ENCODE measurements around the gene LRRC26. TPM values are rescaled to one million over a fixed set of nuclear protein-coding genes. Genes with fewer than 3 reads are reported as not detected.
A peak's percentile ranks its signal among the peaks of the same experiment; 100 is the strongest.

The LRRC26 gene
- total RNA-seq, 1 donor from 2014 or later = not detected

DNA sequence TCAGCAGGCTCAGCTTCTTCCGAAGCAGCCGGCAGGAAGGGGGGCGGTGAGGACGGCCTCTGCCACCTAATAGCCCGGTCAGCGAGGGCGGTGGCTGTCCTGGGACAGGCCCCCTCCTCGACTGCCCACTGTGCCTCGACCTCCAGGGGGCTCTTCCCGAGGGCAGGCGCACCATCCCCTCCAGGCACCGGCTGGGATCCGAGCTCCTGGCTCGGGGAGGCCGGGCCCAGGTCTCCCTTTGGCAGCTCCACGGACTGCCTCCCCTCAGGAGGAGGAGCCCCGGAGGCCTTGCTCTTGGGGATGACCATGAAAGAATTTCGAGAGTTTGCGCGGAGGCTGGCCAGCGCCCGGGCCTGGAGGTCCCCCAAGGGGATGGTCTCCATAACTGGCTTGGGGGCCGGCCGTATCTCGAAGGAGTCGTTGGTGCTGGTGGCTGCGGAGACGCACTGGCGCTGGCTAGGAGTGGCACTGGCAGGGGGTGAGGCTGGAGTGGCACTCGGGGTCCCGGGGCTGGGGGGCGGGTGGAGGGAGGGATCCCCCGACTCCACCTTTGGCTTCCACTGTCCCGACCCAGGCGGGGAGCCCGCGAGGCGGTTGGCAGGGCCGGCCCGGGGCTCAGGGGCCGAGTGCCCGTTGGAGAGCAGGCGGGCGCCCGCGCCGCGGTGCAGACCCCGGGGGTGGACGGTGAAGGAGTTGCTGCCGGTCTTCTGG, 29.7 kb upstream of the LRRC26 start:
- Histone ChIP-seq H3K36me3 (ENCODE audit: control insufficient read depth in 3 of 3, insufficient read depth in 3 of 3, low read length in 3 of 3) (no peaks in the 10 kb centered on the region), H3K4me1 (ENCODE audit: control insufficient read depth in 3 of 3, insufficient read depth in 3 of 3, low read length in 3 of 3) (peaks cover 48 to 83% (median 79%) of the 10 kb centered on the region in 3 donors), H3K9me3 (ENCODE audit: control insufficient read depth in 3 of 3, low read length in 3 of 3) (no peaks in the 10 kb centered on the region), H3K27ac (ENCODE audit: low read depth, low read length) (no peak overlapping the region), H3K4me3 (ENCODE audit: low read length in 3 of 3) (peak overlapping the region in 2 of 3 donors; percentile 32 to 35), H3K27me3 (ENCODE audit: control insufficient read depth in 3 of 3, insufficient read depth in 3 of 3, low read length in 3 of 3) (no peaks in the 10 kb centered on the region), H3K9ac (ENCODE audit: low read depth in 1 of 3, low read length in 3 of 3) (peak overlapping the region; percentile 32 to 70 (median 57))

DNA sequence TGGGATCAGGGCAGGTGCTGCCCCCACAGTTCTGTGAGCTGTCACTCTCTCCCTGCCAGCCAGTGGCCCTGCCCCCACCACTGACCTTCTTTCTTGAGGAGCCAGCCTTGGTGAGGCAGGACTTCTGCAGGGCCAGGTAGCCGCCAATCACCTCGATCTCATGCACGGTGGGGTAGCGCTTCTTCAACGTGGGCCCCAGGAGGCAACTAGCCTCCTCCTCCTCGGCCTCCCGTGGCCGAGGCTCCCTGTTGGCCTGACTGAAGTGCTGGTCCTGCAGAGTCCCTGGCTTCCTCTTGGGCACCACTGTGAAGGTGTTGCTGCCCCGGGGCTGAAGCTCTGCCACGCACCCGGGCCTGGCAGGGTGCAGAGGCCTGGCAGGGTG, 29.0 kb upstream of the LRRC26 start:
- Histone ChIP-seq H3K27me3 (ENCODE audit: control insufficient read depth in 3 of 3, insufficient read depth in 3 of 3, low read length in 3 of 3) (no peaks in the 10 kb centered on the region), H3K9ac (ENCODE audit: low read depth in 1 of 3, low read length in 3 of 3) (peak overlapping the region; percentile 20 to 70 (median 32)), H3K27ac (ENCODE audit: low read depth, low read length) (no peak overlapping the region), H3K9me3 (ENCODE audit: control insufficient read depth in 3 of 3, low read length in 3 of 3) (no peaks in the 10 kb centered on the region), H3K4me1 (ENCODE audit: control insufficient read depth in 3 of 3, insufficient read depth in 3 of 3, low read length in 3 of 3) (peaks cover 42 to 83% (median 79%) of the 10 kb centered on the region in 3 donors), H3K4me3 (ENCODE audit: low read length in 3 of 3) (peak overlapping the region in 1 of 3 donors; percentile 32), H3K36me3 (ENCODE audit: control insufficient read depth in 3 of 3, insufficient read depth in 3 of 3, low read length in 3 of 3) (no peaks in the 10 kb centered on the region)

DNA sequence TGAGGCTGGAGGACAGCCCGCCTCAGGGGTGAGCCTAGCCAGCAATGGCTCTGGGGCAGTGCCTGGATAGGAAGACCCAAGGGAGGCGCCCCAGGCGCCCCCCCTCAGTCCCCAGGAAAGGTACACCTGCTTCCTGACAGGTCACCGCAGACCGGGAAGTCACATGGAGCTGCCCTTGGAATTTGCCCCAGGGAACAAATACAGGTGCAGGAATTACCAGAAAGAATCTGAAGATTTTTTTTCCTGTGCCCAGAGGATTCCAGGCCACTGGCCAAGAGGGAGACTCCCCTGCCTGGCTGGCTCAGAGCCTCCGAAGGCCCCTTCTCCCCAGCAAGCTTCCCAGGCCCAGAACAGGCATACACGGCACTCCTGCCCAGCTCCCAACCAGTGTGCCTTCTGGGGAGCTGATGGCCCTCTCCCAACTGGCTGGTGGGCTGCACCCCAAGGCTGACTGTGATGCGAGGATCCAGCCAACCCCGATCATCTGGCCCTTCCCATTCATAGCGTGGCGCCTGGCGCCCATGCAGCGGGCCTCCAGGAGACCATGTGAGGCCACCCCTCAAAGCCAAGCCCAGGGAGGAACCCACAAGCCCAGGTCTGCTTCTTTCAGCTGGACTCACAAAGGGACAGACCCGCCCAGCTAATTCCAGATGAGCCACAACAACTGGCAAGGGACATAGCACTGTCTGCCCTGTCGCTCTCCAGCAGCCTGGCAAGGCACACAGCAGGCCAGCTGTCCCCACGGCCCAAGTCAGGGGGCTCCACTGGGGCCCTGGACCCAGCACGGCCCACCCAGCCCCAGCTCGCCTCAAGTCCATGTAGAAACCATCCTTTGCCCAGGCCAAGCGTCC, 28.4 kb upstream of the LRRC26 start:
- peak overlapping the region; percentile 20 to 70 (median 32) for H3K9ac ChIP-seq (ENCODE audit: low read depth in 1 of 3, low read length in 3 of 3)
- H3K9me3 ChIP-seq (ENCODE audit: control insufficient read depth in 3 of 3, low read length in 3 of 3) = no peaks in the 10 kb centered on the region
- H3K36me3 ChIP-seq (ENCODE audit: control insufficient read depth in 3 of 3, insufficient read depth in 3 of 3, low read length in 3 of 3) = no peaks in the 10 kb centered on the region
- no peak overlapping the region for H3K27ac ChIP-seq (ENCODE audit: low read depth, low read length)
- H3K27me3 ChIP-seq (ENCODE audit: control insufficient read depth in 3 of 3, insufficient read depth in 3 of 3, low read length in 3 of 3) = no peaks in the 10 kb centered on the region
- no peak overlapping the region for H3K4me3 ChIP-seq (ENCODE audit: low read length in 3 of 3)
- H3K4me1 ChIP-seq (ENCODE audit: control insufficient read depth in 3 of 3, insufficient read depth in 3 of 3, low read length in 3 of 3) = peaks cover 35 to 80% (median 77%) of the 10 kb centered on the region in 3 donors

GRCh38 chr9:137195525-137196220, 25.8 kb upstream of the LRRC26 start:
- Histone ChIP-seq H3K4me3 (ENCODE audit: low read length in 3 of 3) (no peak overlapping the region), H3K4me1 (ENCODE audit: control insufficient read depth in 3 of 3, insufficient read depth in 3 of 3, low read length in 3 of 3) (peaks cover 17 to 67% (median 59%) of the 10 kb centered on the region in 3 donors)

GRCh38 chr9:137194909-137195308, 25.1 kb upstream of the LRRC26 start:
- Histone ChIP-seq H3K36me3 (ENCODE audit: control insufficient read depth in 3 of 3, insufficient read depth in 3 of 3, low read length in 3 of 3) (peaks cover 15 to 16% (median 16%) of the 10 kb centered on the region in 3 donors), H3K4me3 (ENCODE audit: low read length in 3 of 3) (no peak overlapping the region), H3K9ac (ENCODE audit: low read depth in 1 of 3, low read length in 3 of 3) (peak overlapping the region in 2 of 3 donors; percentile 14 to 71), H3K4me1 (ENCODE audit: control insufficient read depth in 3 of 3, insufficient read depth in 3 of 3, low read length in 3 of 3) (peaks cover 24 to 75% (median 65%) of the 10 kb centered on the region in 3 donors), H3K9me3 (ENCODE audit: control insufficient read depth in 3 of 3, low read length in 3 of 3) (no peaks in the 10 kb centered on the region), H3K27me3 (ENCODE audit: control insufficient read depth in 3 of 3, insufficient read depth in 3 of 3, low read length in 3 of 3) (no peaks in the 10 kb centered on the region), H3K27ac (ENCODE audit: low read depth, low read length) (no peak overlapping the region)

More at GRCh38 chr9:137195525-137196220, 25.8 kb upstream of the LRRC26 start:
- no peak overlapping the region for H3K27ac ChIP-seq (ENCODE audit: low read depth, low read length)
- no peaks in the 10 kb centered on the region for H3K27me3 ChIP-seq (ENCODE audit: control insufficient read depth in 3 of 3, insufficient read depth in 3 of 3, low read length in 3 of 3)
- peaks cover 8 to 10% (median 8%) of the 10 kb centered on the region in 3 donors for H3K36me3 ChIP-seq (ENCODE audit: control insufficient read depth in 3 of 3, insufficient read depth in 3 of 3, low read length in 3 of 3)
- no peaks in the 10 kb centered on the region for H3K9me3 ChIP-seq (ENCODE audit: control insufficient read depth in 3 of 3, low read length in 3 of 3)
- no peak overlapping the region for H3K9ac ChIP-seq (ENCODE audit: low read depth in 1 of 3, low read length in 3 of 3)

DNA sequence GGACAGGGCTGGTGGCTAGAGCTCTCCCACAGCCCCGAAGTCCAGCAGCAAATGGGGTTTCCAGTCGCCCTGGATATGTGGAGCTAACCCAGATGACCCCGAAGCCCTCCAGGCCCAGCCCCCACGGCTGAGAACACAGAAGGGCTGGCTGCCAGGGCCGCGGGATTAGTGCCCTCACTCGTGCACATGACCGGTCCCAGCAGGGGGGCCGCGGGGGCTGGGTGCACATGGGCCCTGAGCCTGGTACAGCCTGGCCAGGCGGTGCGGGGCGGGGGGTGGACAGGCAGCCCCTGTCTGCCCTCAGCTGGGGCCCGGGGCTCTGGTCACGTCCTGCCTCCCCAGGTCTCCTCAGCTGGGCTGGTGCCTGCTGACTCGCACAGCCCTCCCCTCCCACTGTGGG, 24.5 kb upstream of the LRRC26 start:
- no peaks in the 10 kb centered on the region for H3K9me3 ChIP-seq (ENCODE audit: control insufficient read depth in 3 of 3, low read length in 3 of 3)
- no peak overlapping the region for H3K4me3 ChIP-seq (ENCODE audit: low read length in 3 of 3)
- no peaks in the 10 kb centered on the region for H3K27me3 ChIP-seq (ENCODE audit: control insufficient read depth in 3 of 3, insufficient read depth in 3 of 3, low read length in 3 of 3)
- H3K27ac ChIP-seq (ENCODE audit: low read depth, low read length) = no peak overlapping the region
- H3K4me1 ChIP-seq (ENCODE audit: control insufficient read depth in 3 of 3, insufficient read depth in 3 of 3, low read length in 3 of 3) = peaks cover 27 to 76% (median 67%) of the 10 kb centered on the region in 3 donors
- peak overlapping the region in 1 of 3 donors; percentile 71 for H3K9ac ChIP-seq (ENCODE audit: low read depth in 1 of 3, low read length in 3 of 3)
- H3K36me3 ChIP-seq (ENCODE audit: control insufficient read depth in 3 of 3, insufficient read depth in 3 of 3, low read length in 3 of 3) = peaks cover 17 to 18% (median 18%) of the 10 kb centered on the region in 3 donors

DNA sequence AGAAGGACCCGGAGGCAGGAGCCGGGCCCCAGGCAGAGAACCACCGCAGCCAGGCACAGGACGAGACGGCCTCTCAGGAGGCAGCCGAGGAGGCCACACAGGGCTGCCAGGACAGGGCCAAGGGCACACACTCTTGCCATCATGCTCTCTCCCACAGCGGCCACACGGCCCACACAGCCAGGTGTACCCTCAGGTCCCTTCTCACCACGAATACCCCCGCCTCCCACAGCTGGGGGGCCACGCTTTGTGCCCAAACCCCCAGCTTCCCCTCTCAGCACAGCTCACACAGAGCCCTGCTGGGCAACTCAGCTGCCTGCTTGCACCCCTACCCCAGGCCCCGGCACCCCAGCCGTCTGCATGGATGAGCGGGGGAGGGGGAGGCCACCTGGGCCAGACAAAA, 23.9 kb upstream of the LRRC26 start:
- peaks cover 17 to 18% (median 18%) of the 10 kb centered on the region in 3 donors for H3K36me3 ChIP-seq (ENCODE audit: control insufficient read depth in 3 of 3, insufficient read depth in 3 of 3, low read length in 3 of 3)
- no peak overlapping the region for H3K4me3 ChIP-seq (ENCODE audit: low read length in 3 of 3)
- H3K9me3 ChIP-seq (ENCODE audit: control insufficient read depth in 3 of 3, low read length in 3 of 3) = no peaks in the 10 kb centered on the region
- peak overlapping the region in 1 of 3 donors; percentile 71 for H3K9ac ChIP-seq (ENCODE audit: low read depth in 1 of 3, low read length in 3 of 3)
- H3K27me3 ChIP-seq (ENCODE audit: control insufficient read depth in 3 of 3, insufficient read depth in 3 of 3, low read length in 3 of 3) = no peaks in the 10 kb centered on the region
- no peak overlapping the region for H3K27ac ChIP-seq (ENCODE audit: low read depth, low read length)
- H3K4me1 ChIP-seq (ENCODE audit: control insufficient read depth in 3 of 3, insufficient read depth in 3 of 3, low read length in 3 of 3) = peaks cover 26 to 75% (median 66%) of the 10 kb centered on the region in 3 donors

- no peaks in the 10 kb centered on the region for H3K9me3 ChIP-seq (ENCODE audit: control insufficient read depth in 3 of 3, low read length in 3 of 3)
- H3K4me1 ChIP-seq (ENCODE audit: control insufficient read depth in 3 of 3, insufficient read depth in 3 of 3, low read length in 3 of 3) = peaks cover 20 to 71% (median 58%) of the 10 kb centered on the region in 3 donors
- no peaks in the 10 kb centered on the region for H3K27me3 ChIP-seq (ENCODE audit: control insufficient read depth in 3 of 3, insufficient read depth in 3 of 3, low read length in 3 of 3)
- H3K4me3 ChIP-seq (ENCODE audit: low read length in 3 of 3) = no peak overlapping the region
- H3K9ac ChIP-seq (ENCODE audit: low read depth in 1 of 3, low read length in 3 of 3) = no peak overlapping the region
- no peak overlapping the region for H3K27ac ChIP-seq (ENCODE audit: low read depth, low read length)
- peaks cover 17 to 18% (median 18%) of the 10 kb centered on the region in 3 donors for H3K36me3 ChIP-seq (ENCODE audit: control insufficient read depth in 3 of 3, insufficient read depth in 3 of 3, low read length in 3 of 3)
Measured at GRCh38 chr9:137192859-137193258, 23.0 kb upstream of the LRRC26 start.

DNA sequence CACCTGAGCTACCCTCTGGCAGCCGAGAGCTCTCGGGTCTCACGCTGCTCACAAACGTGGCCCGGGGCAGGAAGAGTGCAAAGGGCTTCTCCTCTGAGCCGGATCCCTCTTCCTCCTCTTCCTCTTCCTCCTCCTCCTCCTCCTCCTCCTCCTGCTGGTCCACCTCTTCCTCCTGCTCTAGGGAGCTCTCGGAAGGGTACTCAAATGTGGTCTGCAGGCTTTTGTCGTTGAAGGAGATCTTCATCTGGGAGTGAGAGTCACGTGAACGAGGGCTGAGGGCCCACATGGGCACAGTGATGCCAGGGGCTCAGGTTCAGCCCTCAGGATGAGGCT, 22.6 kb upstream of the LRRC26 start:
- Histone ChIP-seq H3K9ac (ENCODE audit: low read depth in 1 of 3, low read length in 3 of 3) (no peak overlapping the region), H3K4me1 (ENCODE audit: control insufficient read depth in 3 of 3, insufficient read depth in 3 of 3, low read length in 3 of 3) (peaks cover 25 to 71% (median 58%) of the 10 kb centered on the region in 3 donors), H3K27me3 (ENCODE audit: control insufficient read depth in 3 of 3, insufficient read depth in 3 of 3, low read length in 3 of 3) (no peaks in the 10 kb centered on the region), H3K27ac (ENCODE audit: low read depth, low read length) (no peak overlapping the region), H3K36me3 (ENCODE audit: control insufficient read depth in 3 of 3, insufficient read depth in 3 of 3, low read length in 3 of 3) (peaks cover 17 to 20% (median 18%) of the 10 kb centered on the region in 3 donors), H3K9me3 (ENCODE audit: control insufficient read depth in 3 of 3, low read length in 3 of 3) (no peaks in the 10 kb centered on the region), H3K4me3 (ENCODE audit: low read length in 3 of 3) (no peak overlapping the region)

All from skeletal muscle tissue (tissue), 4 donors.